ENCODE data around the gene RXYLT1.

Gene RXYLT1

DNA sequence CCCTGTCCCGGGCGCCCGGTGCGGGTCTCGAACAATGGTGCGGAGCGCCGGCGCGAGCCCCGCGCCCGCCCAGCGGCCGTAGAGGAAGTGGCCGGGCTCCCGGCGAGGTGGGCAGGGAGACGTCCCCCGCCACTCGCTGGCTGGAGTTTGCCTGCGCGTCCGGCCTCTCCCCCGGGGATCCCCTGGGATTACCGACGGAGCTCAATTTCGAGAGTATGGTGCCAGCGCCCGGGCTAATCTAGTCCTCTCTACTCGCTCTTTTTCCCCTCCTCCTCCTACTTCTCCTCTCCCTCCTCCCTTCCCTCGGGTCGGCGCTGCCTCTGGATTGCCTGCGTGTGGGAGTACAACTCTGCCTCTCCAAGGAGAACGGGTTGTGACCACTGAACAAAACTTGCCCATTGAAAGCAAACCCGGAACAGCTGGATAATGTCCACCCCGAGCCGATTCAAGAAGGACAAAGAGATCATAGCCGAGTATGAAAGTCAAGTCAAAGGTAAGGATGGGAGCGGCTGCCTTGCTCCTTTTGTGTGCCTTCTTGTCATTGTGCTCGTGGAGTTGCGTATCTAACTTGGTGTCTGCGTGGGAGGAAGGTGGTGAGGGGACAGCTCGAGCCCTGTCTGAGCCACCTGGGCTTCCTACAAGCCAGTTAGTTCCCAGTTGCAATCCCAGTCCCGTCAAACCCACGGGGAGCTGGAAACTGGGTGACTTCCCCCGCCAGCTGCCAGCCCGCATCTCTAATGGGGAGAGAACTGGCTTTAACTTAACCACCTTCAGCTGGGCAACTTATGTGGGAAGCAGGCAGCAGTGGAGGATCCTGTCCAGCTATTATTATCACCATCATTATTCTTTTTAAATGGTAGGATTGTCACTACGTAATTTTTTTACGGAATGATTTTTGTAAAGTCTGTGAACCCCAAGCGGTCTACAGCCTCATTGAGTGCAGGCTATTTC is 65.0 kb downstream of the RXYLT1 start, which contains the start of gene SRGAP1:
Gene SRGAP1 (plus strand): TSS at position 310 of the 951 bp plus-strand sequence. CDS start 117 bp downstream, at position 427.
- peak; percentile 43 for DNase-seq

DNA sequence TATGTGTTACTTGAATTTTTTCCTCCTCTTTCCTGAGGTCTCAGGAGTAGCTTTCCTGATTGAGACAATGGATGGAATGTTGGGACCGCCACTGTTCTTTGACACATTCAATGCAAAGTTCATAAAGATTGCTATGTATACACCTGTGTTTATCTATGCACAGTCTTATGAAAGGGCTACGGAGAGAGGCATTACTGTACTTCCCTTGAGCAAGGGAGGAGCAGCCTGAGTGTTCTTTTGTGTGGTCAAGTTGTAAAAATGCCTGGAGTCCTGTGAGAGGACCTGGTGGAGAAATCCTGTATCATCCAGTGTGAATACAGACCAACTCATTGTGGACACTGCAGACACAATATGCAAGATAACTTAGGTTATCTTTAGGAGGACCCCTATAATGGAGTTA is 66.0 kb downstream of the RXYLT1 start:
- peak; percentile 10 for DNase-seq

DNA sequence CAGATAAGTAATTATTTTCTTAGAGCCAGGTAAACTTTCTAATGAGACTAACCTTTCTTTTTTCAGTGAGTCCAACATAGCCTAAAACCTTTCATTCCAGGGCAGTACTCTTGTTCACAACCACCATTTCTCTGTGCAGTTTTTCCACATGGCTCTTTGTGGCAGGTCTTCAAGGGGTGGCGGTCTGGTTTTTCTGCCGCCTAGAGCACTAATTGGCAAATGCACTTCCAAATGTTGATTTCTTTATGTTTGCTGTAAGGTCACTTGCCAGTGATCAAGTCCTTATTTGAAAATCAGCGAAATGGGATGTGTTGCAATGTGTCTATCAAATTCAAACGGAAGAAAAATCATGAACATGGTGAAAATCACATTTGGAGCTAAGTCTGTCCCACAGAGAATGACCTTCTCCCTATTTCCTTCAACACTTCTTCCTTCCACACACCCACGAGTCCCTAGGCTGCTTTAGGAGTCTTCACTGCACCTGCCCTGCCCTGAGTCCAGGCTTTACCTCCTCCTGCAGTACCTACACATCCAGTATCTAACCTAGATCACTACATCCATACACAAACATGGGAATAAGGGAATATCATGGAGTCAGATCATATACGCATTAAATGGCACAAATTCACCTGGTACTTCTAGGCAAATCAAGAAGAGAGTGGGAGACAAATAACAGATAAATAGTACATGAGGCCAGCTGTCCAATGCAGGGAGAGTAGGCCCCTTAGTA is 66.7 kb downstream of the RXYLT1 start:
- no peak for DNase-seq

DNA sequence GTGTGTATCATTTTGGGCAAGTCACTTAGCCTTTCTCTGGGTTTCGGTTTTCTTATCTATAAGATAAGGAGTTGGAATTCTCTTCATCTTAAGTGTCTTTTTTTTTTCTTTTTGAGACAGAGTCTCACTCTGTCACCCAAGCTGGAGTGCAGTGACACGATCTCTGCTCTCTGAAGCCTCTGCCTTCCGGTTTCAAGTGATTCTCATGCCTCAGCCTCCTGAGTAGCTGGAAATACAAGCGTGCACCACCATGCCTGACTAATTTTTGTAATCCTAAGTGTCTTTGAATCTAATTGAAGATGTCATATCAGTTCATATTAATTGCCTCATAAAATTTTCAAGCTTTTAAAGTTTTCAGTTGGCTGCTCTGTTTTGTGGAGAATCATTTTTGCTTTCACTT is 68.7 kb downstream of the RXYLT1 start:
- DNase-seq: no peak

DNA sequence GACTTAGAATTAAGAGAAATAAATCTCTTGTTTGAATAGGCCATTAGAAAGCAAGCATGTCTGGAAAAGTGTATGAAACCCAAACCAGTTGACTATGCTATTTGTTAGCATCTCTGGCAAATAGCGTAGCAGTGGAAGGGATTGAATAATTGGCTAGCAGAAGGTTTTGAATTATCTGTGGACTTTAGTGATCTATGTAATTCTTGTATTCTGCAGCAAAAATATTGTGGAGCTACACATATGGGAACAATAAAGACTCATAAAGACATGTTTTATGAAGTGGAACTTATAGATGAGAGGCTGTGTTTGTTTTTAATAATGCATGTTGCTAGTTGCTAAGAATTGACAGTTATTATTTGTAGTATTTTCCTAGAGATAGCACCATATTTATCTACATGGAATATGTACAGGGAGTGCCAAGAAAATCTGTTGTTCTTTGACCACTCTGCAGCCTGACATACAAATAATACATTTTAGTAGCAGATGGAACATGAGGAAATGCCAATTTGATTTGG is 69.5 kb downstream of the RXYLT1 start:
- no peak for DNase-seq

DNA sequence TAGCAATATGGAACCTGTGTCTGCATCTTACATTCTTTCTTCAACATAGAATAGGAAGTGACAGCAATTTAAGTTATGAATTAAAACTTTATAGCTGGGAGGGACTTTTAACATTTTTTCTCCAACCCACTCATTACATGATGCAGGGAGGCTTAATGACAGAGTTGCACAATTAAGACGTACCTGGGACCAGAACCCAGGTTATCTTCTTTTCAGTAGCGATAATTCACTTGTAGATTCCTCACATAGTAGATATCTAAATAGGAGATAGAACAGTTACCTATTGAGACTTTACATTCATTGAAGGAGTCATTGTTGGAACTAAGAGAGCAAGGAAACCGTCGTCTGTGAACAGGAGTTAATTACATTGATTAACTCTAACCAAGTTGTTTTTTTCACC is 69.9 kb downstream of the RXYLT1 start:
- DNase-seq: no peak

DNA sequence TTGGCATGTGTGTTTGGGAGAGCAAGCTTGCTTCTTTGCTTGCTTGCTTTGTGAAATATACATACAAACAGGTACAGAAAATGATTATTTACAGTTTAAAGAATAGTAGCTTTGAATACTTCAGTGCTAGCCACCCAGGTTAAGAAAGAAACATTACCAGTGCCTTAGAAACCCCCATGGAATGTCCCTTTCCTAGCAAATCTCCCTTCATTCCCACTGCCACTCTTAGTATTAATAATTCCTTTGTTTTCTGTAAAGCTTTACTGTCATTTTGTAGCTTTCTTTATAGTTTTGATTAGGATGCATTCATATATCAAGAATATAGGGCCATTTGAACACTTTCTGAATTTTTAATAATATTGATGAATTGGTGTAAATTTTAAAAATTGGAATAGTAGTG is 74.3 kb downstream of the RXYLT1 start:
- no peak for DNase-seq

DNA sequence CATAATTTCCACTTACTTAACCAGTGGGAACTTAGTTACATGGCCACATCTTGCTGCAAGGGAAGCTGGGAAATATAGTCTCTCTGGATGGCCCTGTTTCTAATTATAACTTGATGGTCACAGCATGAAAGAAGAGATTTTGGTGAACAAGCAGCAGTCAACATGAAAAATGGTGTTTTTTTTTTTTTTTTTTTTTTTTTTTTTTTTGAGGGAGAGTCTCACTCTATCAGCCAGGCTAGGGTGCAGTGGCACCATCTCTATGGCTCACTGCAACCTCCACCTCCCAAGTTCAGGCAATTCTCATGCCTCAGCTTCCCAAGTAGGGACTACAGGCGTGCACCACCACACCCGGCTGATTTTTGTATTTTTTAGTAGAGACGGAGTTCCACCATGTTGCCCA is 75.6 kb downstream of the RXYLT1 start:
- no peak for DNase-seq

DNA sequence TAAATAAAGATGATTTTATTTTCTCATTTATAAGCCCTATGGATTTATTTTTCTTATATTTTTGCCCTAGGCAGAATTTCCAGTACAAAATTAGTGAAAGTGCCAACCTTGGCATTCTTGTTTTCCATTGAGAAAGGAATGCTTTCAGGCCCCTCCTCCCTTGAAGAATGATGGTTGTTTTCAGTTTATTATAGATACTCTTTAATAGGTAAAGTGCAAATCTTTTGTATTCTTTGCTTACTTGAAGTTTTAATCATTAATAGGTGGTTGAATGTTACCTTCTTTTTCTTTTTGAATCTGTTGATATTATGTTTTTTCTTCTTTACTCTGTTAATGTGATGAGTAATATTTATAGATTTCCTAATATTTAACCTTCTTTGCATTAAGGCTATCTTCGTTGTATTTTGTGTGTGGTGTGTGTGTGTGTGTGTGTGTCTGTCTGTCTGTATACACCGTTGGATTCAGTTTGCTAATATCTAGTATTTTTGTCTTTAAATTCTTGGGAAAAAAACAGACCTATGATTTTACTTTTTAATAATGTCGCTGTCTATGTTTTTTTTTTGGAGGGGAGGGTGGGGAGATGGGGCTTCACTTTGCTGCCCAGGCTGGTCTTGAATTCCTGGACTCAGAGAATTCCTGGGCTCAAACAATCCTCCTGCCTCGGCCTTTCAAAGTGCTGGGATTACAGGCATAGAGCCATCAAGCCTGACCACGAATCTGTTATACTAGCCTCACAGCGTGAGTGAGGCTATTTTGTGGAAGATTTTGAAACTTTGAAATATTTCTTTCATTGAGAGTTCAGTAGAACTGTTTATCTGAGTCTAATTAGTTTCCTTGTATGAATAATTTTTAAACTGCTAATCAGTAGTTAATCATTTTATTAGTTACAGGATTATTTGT is 78.3 kb downstream of the RXYLT1 start:
- no peak for DNase-seq
